ENCODE results near the gene CIZ1. TPM values are rescaled to one million over a fixed set of nuclear protein-coding genes. Genes with fewer than 3 reads are reported as not detected.

The CIZ1 gene
- total and polyA plus RNA-seq, 5 donors from 2014 or later: 7.2 to 128 (median 8.1) TPM

DNA sequence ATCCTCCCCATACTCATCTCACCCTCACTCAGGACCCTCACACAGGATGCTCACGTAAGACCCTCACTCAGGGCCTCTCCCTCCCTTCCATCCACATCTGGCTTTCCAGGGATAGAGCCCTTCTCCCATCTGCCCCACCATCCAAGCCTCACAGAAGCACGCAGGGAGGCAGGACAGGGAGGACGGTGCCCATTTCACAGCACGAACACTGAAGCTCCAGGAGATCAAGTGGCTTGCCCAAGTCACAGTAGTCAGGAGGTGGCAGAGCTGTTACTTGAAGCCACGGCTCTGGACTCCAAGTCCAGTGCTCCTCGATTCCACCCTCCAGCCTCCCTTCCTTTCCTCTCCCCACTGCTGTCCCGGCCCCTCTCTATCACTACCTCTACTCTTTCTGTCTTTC is 33.5 kb upstream of the CIZ1 start:
- H3K27ac ChIP-seq (ENCODE audit: insufficient read depth, low read length, poor library complexity, severe bottlenecking): no peak overlapping the region
- H3K36me3 ChIP-seq (ENCODE audit: control insufficient read depth, insufficient read depth, low read length): no peaks in the 10 kb centered on the region
- H3K4me1 ChIP-seq (ENCODE audit: control insufficient read depth, insufficient read depth, low read length, poor library complexity, severe bottlenecking): no peaks in the 10 kb centered on the region
- DNase-seq (no peak), ATAC-seq (ENCODE audit: low read depth in 2 of 2) (no peak)
- Mint-ChIP-seq H3K27ac (no peak overlapping the region), H3K4me1 (peaks cover 0 to 6% (median 0%) of the 10 kb centered on the region in 4 donors), H3K9me3 (peaks cover 0 to 3% (median 0%) of the 10 kb centered on the region in 7 donors), H3K4me3 (no peak overlapping the region), H3K36me3 (no peaks in the 10 kb centered on the region), H3K27me3 (peaks cover 9% of the 10 kb centered on the region)
- no peaks in the 10 kb centered on the region for H3K9me3 ChIP-seq (ENCODE audit: control insufficient read depth in 2 of 2, low read length in 2 of 2)
- H3K27me3 ChIP-seq (ENCODE audit: control insufficient read depth, insufficient read depth, low read length): no peaks in the 10 kb centered on the region
- H3K4me3 ChIP-seq (ENCODE audit: low read depth, low read length): no peak overlapping the region

DNA sequence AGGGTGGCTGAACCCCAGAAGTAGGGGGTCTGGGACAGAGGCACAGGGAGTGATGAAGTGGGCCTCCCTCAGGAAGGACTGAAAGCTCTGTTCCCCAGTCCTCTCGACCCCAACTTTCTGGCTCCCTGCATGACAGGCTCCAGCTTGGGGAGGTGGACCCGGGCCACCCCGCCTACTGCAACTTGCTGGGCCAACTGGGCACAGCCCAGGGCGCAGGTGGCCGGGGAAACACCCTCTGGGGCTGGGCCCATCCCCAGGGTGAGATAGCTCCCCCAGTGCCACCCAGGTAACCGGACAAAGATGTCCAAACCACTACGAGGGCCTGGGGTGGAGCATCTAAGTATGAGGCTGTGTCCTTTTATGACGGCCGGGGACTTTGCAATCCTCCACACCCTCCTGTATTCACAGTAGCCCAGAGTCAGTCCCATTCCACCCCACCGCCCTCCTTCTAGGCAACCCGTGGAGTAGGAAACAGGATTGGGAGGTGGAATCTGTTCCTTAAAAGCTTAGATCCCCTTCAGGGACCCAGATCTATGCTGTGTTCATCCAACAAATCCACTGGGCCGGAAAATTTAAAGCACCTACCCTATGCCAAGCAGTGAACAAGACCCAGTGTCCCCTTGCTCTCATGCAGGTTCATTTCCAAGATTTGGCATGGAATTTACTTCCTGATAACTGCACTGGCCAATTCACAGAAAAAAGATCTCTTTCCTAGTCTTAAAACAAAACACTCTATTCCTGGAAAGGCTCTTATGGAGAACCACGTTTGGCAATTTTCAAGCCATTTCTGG is 31.7 kb upstream of the CIZ1 start:
- Histone ChIP-seq H3K9me3 (ENCODE audit: control insufficient read depth in 2 of 2, low read length in 2 of 2) (no peaks in the 10 kb centered on the region), H3K4me3 (ENCODE audit: low read depth, low read length) (no peak overlapping the region), H3K36me3 (ENCODE audit: control insufficient read depth, insufficient read depth, low read length) (no peaks in the 10 kb centered on the region), H3K4me1 (ENCODE audit: control insufficient read depth, insufficient read depth, low read length, poor library complexity, severe bottlenecking) (peaks cover 10% of the 10 kb centered on the region), H3K27me3 (ENCODE audit: control insufficient read depth, insufficient read depth, low read length) (no peaks in the 10 kb centered on the region), H3K27ac (ENCODE audit: insufficient read depth, low read length, poor library complexity, severe bottlenecking) (no peak overlapping the region)
- peaks cover 6% of the 10 kb centered on the region for H3K27me3 Mint-ChIP-seq
- no peaks in the 10 kb centered on the region for H3K36me3 Mint-ChIP-seq
- H3K4me3 Mint-ChIP-seq: no peak overlapping the region
- H3K27ac Mint-ChIP-seq: no peak overlapping the region
- H3K4me1 Mint-ChIP-seq: peaks cover 5 to 16% (median 9%) of the 10 kb centered on the region in 4 donors
- ATAC-seq (ENCODE audit: low read depth in 2 of 2) (no peak), DNase-seq (no peak)
- H3K9me3 Mint-ChIP-seq: peaks cover 0 to 3% (median 0%) of the 10 kb centered on the region in 7 donors

GRCh38 chr9:128222026-128222425 is 30.7 kb upstream of the CIZ1 start:
- no peak overlapping the region for H3K4me3 Mint-ChIP-seq
- Histone ChIP-seq H3K9me3 (ENCODE audit: control insufficient read depth in 2 of 2, low read length in 2 of 2) (no peaks in the 10 kb centered on the region), H3K27ac (ENCODE audit: insufficient read depth, low read length, poor library complexity, severe bottlenecking) (no peak overlapping the region), H3K4me3 (ENCODE audit: low read depth, low read length) (no peak overlapping the region), H3K27me3 (ENCODE audit: control insufficient read depth, insufficient read depth, low read length) (no peaks in the 10 kb centered on the region), H3K4me1 (ENCODE audit: control insufficient read depth, insufficient read depth, low read length, poor library complexity, severe bottlenecking) (peaks cover 15% of the 10 kb centered on the region), H3K36me3 (ENCODE audit: control insufficient read depth, insufficient read depth, low read length) (no peaks in the 10 kb centered on the region)
- DNase-seq (no peak), ATAC-seq (ENCODE audit: low read depth in 2 of 2) (no peak)
- peaks cover 6% of the 10 kb centered on the region for H3K27me3 Mint-ChIP-seq
- no peaks in the 10 kb centered on the region for H3K36me3 Mint-ChIP-seq
- peaks cover 5 to 18% (median 9%) of the 10 kb centered on the region in 4 donors for H3K4me1 Mint-ChIP-seq
- H3K9me3 Mint-ChIP-seq: peaks cover 0 to 3% (median 0%) of the 10 kb centered on the region in 7 donors
- no peak overlapping the region for H3K27ac Mint-ChIP-seq

DNA sequence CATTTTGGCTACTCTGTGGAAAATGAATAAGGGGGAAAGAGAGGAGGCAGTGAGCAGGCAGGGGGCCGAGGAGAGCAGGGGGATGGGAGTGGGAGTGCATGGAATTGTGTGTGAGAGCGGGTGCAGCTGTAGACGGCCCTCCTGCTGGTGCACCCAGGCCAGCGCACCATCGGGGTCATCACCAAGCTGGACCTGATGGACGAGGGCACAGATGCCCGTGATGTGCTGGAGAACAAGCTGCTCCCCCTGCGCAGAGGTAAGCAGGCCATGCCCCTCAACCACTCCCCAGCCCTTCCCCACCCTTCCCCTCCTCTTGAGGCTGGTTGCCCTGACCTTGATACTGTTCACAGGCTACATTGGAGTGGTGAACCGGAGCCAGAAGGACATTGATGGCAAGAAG is 28.5 kb upstream of the CIZ1 start:
- Mint-ChIP-seq H3K4me1 (peaks cover 5 to 18% (median 9%) of the 10 kb centered on the region in 4 donors), H3K27ac (no peak overlapping the region), H3K9me3 (peaks cover 0 to 1% (median 0%) of the 10 kb centered on the region in 7 donors), H3K27me3 (peaks cover 4% of the 10 kb centered on the region), H3K4me3 (peak overlapping the region in 1 of 4 donors; percentile 39), H3K36me3 (no peaks in the 10 kb centered on the region)
- Histone ChIP-seq H3K36me3 (ENCODE audit: control insufficient read depth, insufficient read depth, low read length) (no peaks in the 10 kb centered on the region), H3K9me3 (ENCODE audit: control insufficient read depth in 2 of 2, low read length in 2 of 2) (no peaks in the 10 kb centered on the region), H3K27ac (ENCODE audit: insufficient read depth, low read length, poor library complexity, severe bottlenecking) (no peak overlapping the region), H3K4me3 (ENCODE audit: low read depth, low read length) (no peak overlapping the region), H3K4me1 (ENCODE audit: control insufficient read depth, insufficient read depth, low read length, poor library complexity, severe bottlenecking) (peaks cover 15% of the 10 kb centered on the region), H3K27me3 (ENCODE audit: control insufficient read depth, insufficient read depth, low read length) (no peaks in the 10 kb centered on the region)
- no peak for ATAC-seq (ENCODE audit: low read depth in 2 of 2)
- no peak for DNase-seq

DNA sequence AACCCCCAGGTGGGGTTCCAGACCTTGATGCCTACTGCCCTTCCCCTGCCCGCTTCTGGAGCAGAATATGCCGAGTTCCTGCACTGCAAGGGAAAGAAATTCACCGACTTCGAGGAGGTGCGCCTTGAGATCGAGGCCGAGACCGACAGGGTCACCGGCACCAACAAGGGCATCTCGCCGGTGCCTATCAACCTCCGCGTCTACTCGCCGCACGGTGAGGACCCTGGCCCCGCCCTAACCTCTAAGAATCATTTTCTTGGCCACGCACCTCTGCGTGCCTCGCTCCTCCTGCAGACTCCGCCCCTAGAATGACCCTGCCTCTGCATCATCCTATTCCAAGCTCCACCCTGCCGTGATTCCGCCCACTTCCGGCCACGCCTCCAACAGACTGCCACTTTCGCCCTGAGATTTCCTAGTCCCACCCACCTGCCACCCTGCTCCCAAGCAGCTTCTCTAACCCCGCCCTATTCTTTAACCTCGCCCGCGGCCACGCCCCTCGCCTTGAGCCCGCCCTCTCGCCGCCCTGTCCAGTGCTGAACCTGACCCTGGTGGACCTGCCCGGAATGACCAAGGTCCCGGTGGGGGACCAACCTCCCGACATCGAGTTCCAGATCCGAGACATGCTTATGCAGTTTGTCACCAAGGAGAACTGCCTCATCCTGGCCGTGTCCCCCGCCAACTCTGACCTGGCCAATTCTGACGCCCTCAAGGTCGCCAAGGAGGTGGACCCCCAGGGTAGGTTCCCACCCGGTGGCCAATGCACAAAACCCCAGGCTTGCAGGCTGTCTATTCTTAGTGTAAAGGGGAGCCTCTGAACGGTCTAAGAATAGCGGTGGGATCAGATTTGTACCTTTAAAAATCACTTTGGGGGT is 27.4 kb upstream of the CIZ1 start:
- ATAC-seq (ENCODE audit: low read depth in 2 of 2) (peak; percentile 88 to 90), DNase-seq (peak; percentile 85 to 93 (median 85))
- peaks cover 4% of the 10 kb centered on the region for H3K27me3 Mint-ChIP-seq
- Histone ChIP-seq H3K4me1 (ENCODE audit: control insufficient read depth, insufficient read depth, low read length, poor library complexity, severe bottlenecking) (peaks cover 15% of the 10 kb centered on the region), H3K36me3 (ENCODE audit: control insufficient read depth, insufficient read depth, low read length) (no peaks in the 10 kb centered on the region), H3K27me3 (ENCODE audit: control insufficient read depth, insufficient read depth, low read length) (no peaks in the 10 kb centered on the region), H3K4me3 (ENCODE audit: low read depth, low read length) (peak overlapping the region; percentile 60), H3K9me3 (ENCODE audit: control insufficient read depth in 2 of 2, low read length in 2 of 2) (no peaks in the 10 kb centered on the region), H3K27ac (ENCODE audit: insufficient read depth, low read length, poor library complexity, severe bottlenecking) (peak overlapping the region; percentile 47)
- no peaks in the 10 kb centered on the region for H3K36me3 Mint-ChIP-seq
- peaks cover 0 to 1% (median 0%) of the 10 kb centered on the region in 7 donors for H3K9me3 Mint-ChIP-seq
- H3K4me1 Mint-ChIP-seq: peaks cover 5 to 18% (median 9%) of the 10 kb centered on the region in 4 donors
- peak overlapping the region; percentile 3 to 92 (median 65) for H3K27ac Mint-ChIP-seq
- peak overlapping the region; percentile 50 to 88 (median 70) for H3K4me3 Mint-ChIP-seq

- peak overlapping the region; percentile 50 to 88 (median 70) for H3K4me3 Mint-ChIP-seq
- peaks cover 15% of the 10 kb centered on the region for H3K4me1 ChIP-seq (ENCODE audit: control insufficient read depth, insufficient read depth, low read length, poor library complexity, severe bottlenecking)
- H3K27me3 Mint-ChIP-seq: peaks cover 4% of the 10 kb centered on the region
- DNase-seq: no peak
- no peaks in the 10 kb centered on the region for H3K36me3 Mint-ChIP-seq
- no peaks in the 10 kb centered on the region for H3K9me3 ChIP-seq (ENCODE audit: control insufficient read depth in 2 of 2, low read length in 2 of 2)
- H3K4me1 Mint-ChIP-seq: peaks cover 5 to 18% (median 9%) of the 10 kb centered on the region in 4 donors
- H3K36me3 ChIP-seq (ENCODE audit: control insufficient read depth, insufficient read depth, low read length): no peaks in the 10 kb centered on the region
- peak overlapping the region; percentile 47 for H3K27ac ChIP-seq (ENCODE audit: insufficient read depth, low read length, poor library complexity, severe bottlenecking)
- ATAC-seq (ENCODE audit: low read depth in 2 of 2): no peak
- H3K9me3 Mint-ChIP-seq: peaks cover 0 to 1% (median 0%) of the 10 kb centered on the region in 7 donors
- H3K27ac Mint-ChIP-seq: peak overlapping the region in 2 of 3 donors; percentile 65 to 92
- no peaks in the 10 kb centered on the region for H3K27me3 ChIP-seq (ENCODE audit: control insufficient read depth, insufficient read depth, low read length)
- H3K4me3 ChIP-seq (ENCODE audit: low read depth, low read length): peak overlapping the region; percentile 60
Observed at GRCh38 chr9:128218172-128218517, 26.8 kb upstream of the CIZ1 start.

DNA sequence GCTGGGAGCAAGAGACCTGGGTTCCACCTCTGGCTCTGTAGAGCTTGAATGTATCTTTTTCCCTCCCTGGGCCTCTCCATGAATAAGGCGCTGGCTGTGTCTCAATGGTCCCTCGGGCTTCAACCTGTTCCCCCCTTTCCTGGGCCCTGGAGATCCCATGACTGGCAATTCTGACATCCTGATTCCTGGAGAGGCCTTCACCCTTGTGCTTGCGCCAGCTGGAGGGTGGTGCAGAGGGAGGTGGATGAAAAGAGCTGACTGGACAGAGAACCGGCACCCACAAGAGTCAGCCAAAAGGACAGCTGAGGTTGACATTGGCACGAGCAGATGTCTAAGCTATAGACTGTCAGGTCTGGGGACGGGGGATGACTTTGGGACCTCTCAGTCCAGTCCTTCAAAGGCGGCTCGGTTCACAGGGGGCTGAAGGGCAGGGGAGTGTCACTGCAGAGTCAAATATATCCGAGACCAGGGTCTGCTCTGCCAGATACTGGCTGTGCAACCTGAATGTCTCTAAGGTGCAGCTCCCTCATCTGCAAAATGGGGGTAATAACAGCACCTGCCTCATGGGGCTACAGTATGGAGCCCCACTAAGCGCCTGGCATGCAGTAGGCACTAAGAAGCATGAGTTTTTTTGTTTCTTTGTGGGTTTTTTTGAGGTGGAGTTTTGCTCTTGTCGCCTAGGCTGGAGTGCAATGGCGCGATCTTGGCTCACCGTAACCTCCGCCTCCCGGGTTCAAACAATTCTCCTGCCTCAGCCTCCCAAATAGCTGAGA is 25.6 kb upstream of the CIZ1 start:
- Mint-ChIP-seq H3K36me3 (no peaks in the 10 kb centered on the region), H3K27me3 (peaks cover 9% of the 10 kb centered on the region), H3K4me3 (no peak overlapping the region), H3K4me1 (peaks cover 5 to 18% (median 9%) of the 10 kb centered on the region in 4 donors), H3K9me3 (peaks cover 0 to 1% (median 0%) of the 10 kb centered on the region in 7 donors), H3K27ac (peak overlapping the region in 1 of 3 donors; percentile 55)
- no peaks in the 10 kb centered on the region for H3K9me3 ChIP-seq (ENCODE audit: control insufficient read depth in 2 of 2, low read length in 2 of 2)
- ATAC-seq (ENCODE audit: low read depth in 2 of 2) (no peak), DNase-seq (no peak)
- no peak overlapping the region for H3K4me3 ChIP-seq (ENCODE audit: low read depth, low read length)
- no peaks in the 10 kb centered on the region for H3K36me3 ChIP-seq (ENCODE audit: control insufficient read depth, insufficient read depth, low read length)
- H3K27me3 ChIP-seq (ENCODE audit: control insufficient read depth, insufficient read depth, low read length): no peaks in the 10 kb centered on the region
- H3K27ac ChIP-seq (ENCODE audit: insufficient read depth, low read length, poor library complexity, severe bottlenecking): no peak overlapping the region
- peaks cover 15% of the 10 kb centered on the region for H3K4me1 ChIP-seq (ENCODE audit: control insufficient read depth, insufficient read depth, low read length, poor library complexity, severe bottlenecking)
